Thyroid gland (tissue), 4 donors: ENCODE results near the gene NFATC4. TPM values are rescaled to one million over a fixed set of nuclear protein-coding genes. Genes with fewer than 3 reads are reported as not detected.
A peak's percentile ranks its signal among the peaks of the same experiment; 100 is the strongest.

ENCODE experiments used
- DNase-seq, 2 donors: peaks; one replicate each; pipeline ENCODE4 v3.0.0-alpha.2; 2019
- H3K27ac ChIP-seq, 3 donors: fragments of 200-600 bp; sonication (generic); 1 replicate in 2 of 3; 2 replicates in 1 of 3; pipeline ENCODE4 v1.5.1; 2016 to 2019; ENCODE audit warnings: mild to moderate bottlenecking in 1 of 3, moderate library complexity in 1 of 3
- H3K27me3 ChIP-seq: fragments of 200-600 bp; sonication (generic); one replicate; pipeline ENCODE4 v1.5.1; 2019
- H3K36me3 ChIP-seq, 2 donors: fragments of 200-600 bp; sonication (generic); one replicate each; pipeline ENCODE4 v1.5.1; 2016 to 2019
- H3K4me1 ChIP-seq, 2 donors: fragments of 200-600 bp; sonication (generic); one replicate each; pipeline ENCODE4 v1.5.1; 2017 to 2019
- H3K4me3 ChIP-seq, 3 donors: fragments of 200-600 bp; sonication (generic); replicated peaks in 1 of 3; 1 replicate in 2 of 3; 2 replicates in 1 of 3; pipeline ENCODE4 v1.5.1; 2016; ENCODE audit warnings: mild to moderate bottlenecking in 1 of 3
- H3K9me3 ChIP-seq: fragments of 200-600 bp; sonication (generic); one replicate; pipeline ENCODE4 v1.5.1; 2017
- CTCF ChIP-seq, 6 experiments: fragments of 200-600 bp in 3 of 6; fragments of 450-650 bp in 3 of 6; sonication (generic) in 3 of 6; IDR thresholded peaks; one replicate each; pipeline ENCODE4 v1.5.1; 2016 to 2019; ENCODE audit warnings: antibody characterized with exemption in 6 of 6, mild to moderate bottlenecking in 2 of 6, inconsistent platforms in 1 of 6, moderate library complexity in 1 of 6
- POLR2A ChIP-seq, 2 donors: fragments of 450-650 bp; IDR thresholded peaks; one replicate each; pipeline ENCODE4 v1.6.1; 2017; ENCODE audit warnings: antibody characterized with exemption in 2 of 2, mild to moderate bottlenecking in 2 of 2, moderate library complexity in 1 of 2
- WGBS, 2 donors: methylation state at CpG; one replicate each; pipeline ENCODE4 v1.1.5; 2017; 5-methylcytosine and 5-hydroxymethylcytosine counted together
- intact Hi-C: fragments of 100-400 bp; cut with DNase I; formaldehyde crosslinking; loops from one replicate; pipeline ENCODE4 v1.15.1; 2023
- total RNA-seq, 4 donors: library from RNA; depleted of rRNA; stranded (reverse); fragments of >200 nt; gene quantifications; one replicate each; pipeline ENCODE4 v1.2.3, GENCODE V29; 2016

Gene NFATC4
- total RNA-seq, 4 donors from 2014 or later: 19.4 to 41.3 (median 38.6) TPM

GRCh38 chr14:24392325-24393091 is 24.5 kb downstream of the NFATC4 start:
- 54% methylated on average over 8 of the region's 8 CpGs for WGBS, 2 donors
- no peaks in the 10 kb centered on the region for H3K9me3 ChIP-seq

GRCh38 chr14:24394275-24394674 is 26.3 kb downstream of the NFATC4 start:
- no peaks in the 10 kb centered on the region for H3K36me3 ChIP-seq
- no peaks in the 10 kb centered on the region for H3K9me3 ChIP-seq
- H3K4me1 ChIP-seq: peaks cover 5 to 17% of the 10 kb centered on the region in 2 donors
- no peak overlapping the region for H3K27ac ChIP-seq
- DNase-seq: no peak
- TF ChIP-seq POLR2A (IDR thresholded peaks at IDR 0.05): no peak
- WGBS, 2 donors: 53 to 62% methylated on average over 3 of the region's 3 CpGs
- intact Hi-C loops: no loop called here
- no peak overlapping the region for H3K4me3 ChIP-seq
- H3K27me3 ChIP-seq: no peaks in the 10 kb centered on the region

More at GRCh38 chr14:24392325-24393091, 24.5 kb downstream of the NFATC4 start:
- no peaks in the 10 kb centered on the region for H3K36me3 ChIP-seq
- H3K27me3 ChIP-seq: no peaks in the 10 kb centered on the region
- peaks cover 5 to 7% of the 10 kb centered on the region in 2 donors for H3K4me1 ChIP-seq
- intact Hi-C loops: no loop called here
- TF ChIP-seq CTCF (IDR thresholded peaks at IDR 0.05) (no peak), POLR2A (IDR thresholded peaks at IDR 0.05) (no peak)
- no peak for DNase-seq
- no peak overlapping the region for H3K4me3 ChIP-seq
- no peak overlapping the region for H3K27ac ChIP-seq

GRCh38 chr14:24395609-24396582 is 27.9 kb downstream of the NFATC4 start:
- H3K27ac ChIP-seq: no peak overlapping the region

GRCh38 chr14:24397639-24398292 is 29.8 kb downstream of the NFATC4 start:
- H3K4me3 ChIP-seq: no peak overlapping the region
- WGBS, 2 donors: 62 to 70% methylated on average over 5 to 6 of the region's 6 CpGs
- TF ChIP-seq POLR2A (IDR thresholded peaks at IDR 0.05) (no peak), CTCF (IDR thresholded peaks at IDR 0.05) (no peak)

More at GRCh38 chr14:24395609-24396582, 27.9 kb downstream of the NFATC4 start:
- Histone ChIP-seq H3K9me3 (no peaks in the 10 kb centered on the region), H3K4me1 (peaks cover 21 to 33% of the 10 kb centered on the region in 2 donors), H3K4me3 (no peak overlapping the region), H3K27me3 (no peaks in the 10 kb centered on the region), H3K36me3 (no peaks in the 10 kb centered on the region)
- peak; percentile 46 to 52 for DNase-seq
- TF ChIP-seq POLR2A (IDR thresholded peaks at IDR 0.05): no peak
- no peak for TF ChIP-seq CTCF (IDR thresholded peaks at IDR 0.05)
- intact Hi-C loops: no loop called here
- WGBS, 2 donors: 57% methylated on average over 8 of the region's 8 CpGs

GRCh38 chr14:24398293-24398652 is 30.3 kb downstream of the NFATC4 start:
- Histone ChIP-seq H3K27ac (peak overlapping the region; percentile 42 to 83 (median 77)), H3K9me3 (no peaks in the 10 kb centered on the region), H3K36me3 (no peaks in the 10 kb centered on the region), H3K27me3 (no peaks in the 10 kb centered on the region), H3K4me1 (peaks cover 34 to 50% of the 10 kb centered on the region in 2 donors), H3K4me3 (peak overlapping the region in 1 of 3 donors; percentile 60)
- intact Hi-C loops: no loop called here
- WGBS, 2 donors: 14 to 19% methylated on average over 7 of the region's 7 CpGs
- TF ChIP-seq POLR2A (IDR thresholded peaks at IDR 0.05) (no peak), CTCF (IDR thresholded peaks at IDR 0.05) (no peak)
- DNase-seq: peak in 1 of 2 donors; percentile 34

More at GRCh38 chr14:24397639-24398292, 29.8 kb downstream of the NFATC4 start:
- H3K27me3 ChIP-seq: no peaks in the 10 kb centered on the region
- H3K27ac ChIP-seq: peak overlapping the region in 2 of 3 donors; percentile 77 to 83
- H3K9me3 ChIP-seq: no peaks in the 10 kb centered on the region
- no peaks in the 10 kb centered on the region for H3K36me3 ChIP-seq
- H3K4me1 ChIP-seq: peaks cover 34 to 45% of the 10 kb centered on the region in 2 donors
- intact Hi-C loops: no loop called here
- DNase-seq: no peak
